ELR (cell line): Measurements from ENCODE around the gene DCAF6.

Experiments
- DNase-seq: peaks from one replicate; pipeline ENCODE4 v3.0.0-alpha.2; 2015; ENCODE audit warnings: low read depth

Gene DCAF6

GRCh38 chr1:168087696-168088095, 151.2 kb downstream of the DCAF6 start:
- DNase-seq, result no peak

- peak; percentile 43 for DNase-seq
Measured at GRCh38 chr1:168088511-168089325, 152.2 kb downstream of the DCAF6 start.

- peak; percentile 49 for DNase-seq
Measured at GRCh38 chr1:168089326-168089978, 153.0 kb downstream of the DCAF6 start.

- no peak for DNase-seq
Measured at GRCh38 chr1:168089979-168090337, 153.5 kb downstream of the DCAF6 start.

GRCh38 chr1:168090395-168090794, 153.9 kb downstream of the DCAF6 start:
- no peak for DNase-seq

GRCh38 chr1:168091063-168091462, 154.6 kb downstream of the DCAF6 start:
- DNase-seq, result no peak

- DNase-seq, result no peak
Measured at GRCh38 chr1:168091720-168092550, 155.5 kb downstream of the DCAF6 start.

- peak; percentile 34 for DNase-seq
Measured at GRCh38 chr1:168092566-168093355, 156.3 kb downstream of the DCAF6 start.

- DNase-seq, result no peak
Measured at GRCh38 chr1:168093616-168094015, 157.1 kb downstream of the DCAF6 start.

GRCh38 chr1:168095476-168095875, 159.0 kb downstream of the DCAF6 start:
- DNase-seq, result no peak

- no peak for DNase-seq
Measured at GRCh38 chr1:168096296-168097165, 160.0 kb downstream of the DCAF6 start.

GRCh38 chr1:168097921-168098528, 161.5 kb downstream of the DCAF6 start:
- DNase-seq, result no peak

- no peak for DNase-seq
Measured at GRCh38 chr1:168098534-168099320, 162.2 kb downstream of the DCAF6 start.

- DNase-seq, result no peak
Measured at GRCh38 chr1:168099337-168099801, 162.9 kb downstream of the DCAF6 start.

- DNase-seq, result no peak
Measured at GRCh38 chr1:168100315-168101002, 164.0 kb downstream of the DCAF6 start.

- no peak for DNase-seq
Measured at GRCh38 chr1:168101336-168101735, 164.9 kb downstream of the DCAF6 start.

GRCh38 chr1:168102487-168102886, 166.0 kb downstream of the DCAF6 start:
- no peak for DNase-seq

- no peak for DNase-seq
Measured at GRCh38 chr1:168104535-168104934, 168.1 kb downstream of the DCAF6 start.

- DNase-seq, result no peak
Measured at GRCh38 chr1:168105846-168106245, 169.4 kb downstream of the DCAF6 start.
